AG09309 (cell line): ENCODE data around the gene MBOAT1.

Experiments
- DNase-seq: peaks from one replicate; pipeline ENCODE4 v3.0.0-alpha.2; 2010; ENCODE audit warnings: low read depth
- H3K4me3 ChIP-seq: 2 replicates; pipeline ENCODE4 v1.5.1; 2011; ENCODE audit warnings: mild to moderate bottlenecking, low read depth, low read length, moderate library complexity; ENCODE audit not compliant: control insufficient read depth
- TF ChIP-seq, protein P1 (sequence below): IDR thresholded peaks from 2 replicates; pipeline ENCODE4 v1.5.1; 2011; ENCODE audit warnings: mild to moderate bottlenecking, low read depth, low read length, inconsistent platforms; ENCODE audit not compliant: insufficient read depth, control insufficient read depth; ENCODE audit errors: missing control alignments

MBOAT1 gene

DNA sequence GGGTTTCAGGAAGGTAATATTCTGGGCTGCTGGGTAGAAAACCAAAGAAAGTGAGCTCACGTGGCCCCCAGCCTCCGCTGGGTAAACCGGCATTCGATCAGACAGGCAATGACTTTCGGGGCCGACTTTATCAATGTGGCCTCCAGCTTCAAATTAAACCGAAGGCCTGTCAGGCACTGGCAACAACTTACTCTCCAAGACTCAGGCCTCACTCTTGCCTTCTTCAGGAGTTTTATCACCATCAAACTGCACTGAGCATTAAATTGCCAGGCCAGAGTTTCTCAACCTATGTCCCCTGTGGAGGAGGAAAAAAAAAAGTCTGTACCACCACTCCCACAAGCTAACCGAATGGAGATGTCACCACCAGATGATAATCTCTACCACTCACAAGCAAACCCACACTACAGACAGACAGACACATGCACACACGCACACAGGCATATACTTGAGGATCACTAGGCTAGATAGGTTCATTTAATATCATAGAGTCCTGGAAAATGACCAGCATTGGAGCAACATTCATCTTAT lies 1.1 kb upstream of the MBOAT1 start:
- DNase-seq: no peak
- H3K4me3 ChIP-seq: peak overlapping the region; percentile 54; the same call in 1 of the 2 replicates
- TF ChIP-seq, protein P1, sequence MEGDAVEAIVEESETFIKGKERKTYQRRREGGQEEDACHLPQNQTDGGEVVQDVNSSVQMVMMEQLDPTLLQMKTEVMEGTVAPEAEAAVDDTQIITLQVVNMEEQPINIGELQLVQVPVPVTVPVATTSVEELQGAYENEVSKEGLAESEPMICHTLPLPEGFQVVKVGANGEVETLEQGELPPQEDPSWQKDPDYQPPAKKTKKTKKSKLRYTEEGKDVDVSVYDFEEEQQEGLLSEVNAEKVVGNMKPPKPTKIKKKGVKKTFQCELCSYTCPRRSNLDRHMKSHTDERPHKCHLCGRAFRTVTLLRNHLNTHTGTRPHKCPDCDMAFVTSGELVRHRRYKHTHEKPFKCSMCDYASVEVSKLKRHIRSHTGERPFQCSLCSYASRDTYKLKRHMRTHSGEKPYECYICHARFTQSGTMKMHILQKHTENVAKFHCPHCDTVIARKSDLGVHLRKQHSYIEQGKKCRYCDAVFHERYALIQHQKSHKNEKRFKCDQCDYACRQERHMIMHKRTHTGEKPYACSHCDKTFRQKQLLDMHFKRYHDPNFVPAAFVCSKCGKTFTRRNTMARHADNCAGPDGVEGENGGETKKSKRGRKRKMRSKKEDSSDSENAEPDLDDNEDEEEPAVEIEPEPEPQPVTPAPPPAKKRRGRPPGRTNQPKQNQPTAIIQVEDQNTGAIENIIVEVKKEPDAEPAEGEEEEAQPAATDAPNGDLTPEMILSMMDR: no peak

DNA sequence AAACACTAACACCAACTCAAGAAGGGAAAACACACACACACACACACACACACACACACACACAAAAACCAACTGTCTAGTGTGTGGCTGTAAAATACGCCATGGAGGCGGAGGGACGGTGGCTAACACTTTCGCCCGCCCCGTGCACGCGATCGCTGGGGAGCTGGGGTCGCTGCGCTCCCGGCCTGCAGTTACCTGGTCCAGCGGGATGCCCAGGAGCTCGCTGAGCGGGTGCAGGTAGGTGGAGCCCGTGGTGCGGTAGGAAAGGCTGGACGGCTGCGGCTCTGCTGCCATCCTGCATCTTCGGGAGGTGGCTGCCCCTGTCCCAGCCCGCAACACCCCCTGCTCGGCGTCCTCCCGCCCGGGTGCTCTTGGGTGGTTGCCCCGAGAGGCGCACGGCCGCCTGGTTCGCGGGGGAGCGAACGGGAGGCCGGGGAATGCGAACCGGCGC lies 303 bp downstream of the MBOAT1 start:
- H3K4me3 ChIP-seq: peak overlapping the region; percentile 98
- TF ChIP-seq, protein P1: no peak
- DNase-seq: no peak

DNA sequence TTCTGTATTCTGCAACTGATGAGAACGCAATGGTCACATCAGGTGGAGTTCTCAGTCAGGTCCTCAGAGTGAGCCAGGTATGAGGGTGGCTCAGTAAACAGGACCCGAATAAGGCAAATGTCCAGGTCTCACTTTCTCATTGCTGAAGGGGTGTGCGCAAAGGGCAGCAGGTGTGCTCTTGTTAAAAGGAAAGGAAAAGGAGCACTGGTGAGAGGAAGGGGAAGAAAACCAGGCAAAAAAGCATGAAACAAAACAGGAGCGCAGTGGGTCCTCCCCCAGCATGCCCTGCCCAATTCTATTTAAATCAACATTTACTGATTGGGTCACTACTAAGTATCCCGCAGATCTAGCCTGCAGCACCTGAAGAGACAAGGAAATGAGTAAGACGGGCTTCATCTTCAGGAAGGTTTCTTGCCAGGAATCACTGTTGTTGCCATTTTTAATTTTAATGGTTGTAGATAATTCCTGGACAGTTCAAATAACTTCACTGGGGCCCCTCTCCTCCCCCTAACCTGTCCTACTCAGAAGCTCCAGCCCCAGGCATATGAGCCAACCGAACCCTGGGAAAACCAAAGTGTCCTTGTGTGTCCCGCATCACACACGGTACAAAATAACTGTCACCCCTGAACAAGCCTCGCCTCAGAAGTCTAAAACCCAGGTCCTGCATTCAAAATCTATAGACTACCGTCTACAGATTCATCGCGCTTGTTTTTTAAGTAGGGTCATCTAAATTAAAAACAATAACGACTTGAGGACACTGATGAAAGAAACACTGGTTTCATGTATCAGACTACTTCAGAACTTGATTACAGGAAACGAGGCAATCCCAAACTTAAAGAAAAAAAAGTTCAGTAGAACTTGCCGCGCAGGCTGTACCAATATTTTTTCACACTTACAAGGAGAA lies 980 bp downstream of the MBOAT1 start:
- no peak for DNase-seq
- TF ChIP-seq, protein P1: no peak
- peak overlapping the region; percentile 98 for H3K4me3 ChIP-seq

DNA sequence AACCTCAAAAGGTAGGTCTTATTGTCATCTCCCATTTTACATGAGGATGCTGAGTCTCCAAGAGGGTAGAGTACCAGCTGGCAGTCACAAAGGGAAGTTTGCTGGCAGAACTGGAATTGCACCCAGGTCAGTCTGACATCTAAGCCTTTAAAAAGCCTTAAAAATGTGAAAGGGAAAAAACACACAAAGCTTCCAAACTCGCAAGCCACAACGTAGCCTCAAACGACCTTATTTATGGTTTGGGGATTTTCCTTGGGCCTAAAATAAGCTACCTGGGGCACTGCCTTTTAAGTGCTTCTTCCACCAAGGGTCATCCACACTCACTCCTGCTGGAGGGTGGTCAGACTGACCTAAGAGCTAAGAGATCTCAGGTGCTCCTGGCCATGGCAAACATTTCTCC lies 2.1 kb downstream of the MBOAT1 start:
- TF ChIP-seq, protein P1: no peak
- DNase-seq: no peak
- no peak overlapping the region for H3K4me3 ChIP-seq

DNA sequence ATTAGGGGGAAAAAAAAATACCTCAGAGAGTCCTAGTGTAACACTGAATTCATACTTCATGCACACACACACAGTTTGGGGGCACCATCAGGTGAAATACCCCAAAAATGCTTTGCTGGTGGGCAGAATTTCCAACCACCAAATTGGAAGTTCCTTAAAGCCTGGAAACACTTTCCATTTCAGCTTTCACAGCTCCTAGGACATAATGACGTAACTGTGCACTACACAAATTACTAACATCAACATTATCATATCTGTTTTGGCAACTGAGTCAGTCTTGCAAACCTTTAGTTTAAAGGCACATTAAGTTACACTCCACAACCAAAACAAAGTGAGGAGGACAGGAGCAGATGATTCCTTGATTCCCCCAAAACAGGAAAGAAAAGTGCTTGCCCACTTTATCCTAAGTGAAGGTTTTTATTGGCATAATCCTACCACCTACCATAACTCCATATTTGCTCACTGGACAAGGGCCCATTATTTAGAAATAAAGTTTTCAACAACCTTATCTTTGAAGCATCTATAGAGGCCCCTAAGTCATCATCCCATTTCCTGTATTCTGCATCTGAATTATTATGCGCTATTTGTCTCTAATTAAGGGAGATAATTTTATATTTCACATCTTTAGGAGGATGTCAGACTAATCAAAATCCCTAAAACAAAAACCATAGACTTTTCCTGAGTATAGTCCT lies 3.4 kb downstream of the MBOAT1 start:
- no peak overlapping the region for H3K4me3 ChIP-seq
- TF ChIP-seq, protein P1: no peak
- no peak for DNase-seq

DNA sequence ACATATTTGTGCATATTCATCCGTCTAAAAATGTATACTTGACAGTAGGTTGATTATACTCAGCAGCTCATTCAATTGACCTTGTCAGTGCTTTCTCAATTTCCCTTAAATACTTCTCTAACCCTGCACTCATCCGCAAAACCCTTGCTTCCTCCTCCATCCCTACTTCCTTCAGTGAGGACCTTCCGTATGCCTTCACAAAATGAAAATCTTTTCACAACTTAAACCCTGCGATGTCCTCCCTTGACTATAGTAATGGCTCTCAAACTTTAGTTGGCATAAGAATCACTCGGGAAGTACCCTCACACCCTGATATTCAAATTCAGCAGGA lies 5.2 kb downstream of the MBOAT1 start:
- DNase-seq: no peak
- TF ChIP-seq, protein P1: no peak
- no peak overlapping the region for H3K4me3 ChIP-seq
